OCI-LY7 (cell line): ENCODE measurements around the gene PPP1R12C.

Experiments used
- CTCF ChIP-seq: fragments of 200-600 bp; sonication (generic); conservative IDR thresholded peaks from 2 replicates; pipeline ENCODE4 v1.5.1; 2014; ENCODE audit warnings: mild to moderate bottlenecking, antibody characterized with exemption, low read length, moderate library complexity, mixed read lengths
- EZH2phosphoT487 ChIP-seq: fragments of 200-600 bp; sonication (generic); IDR thresholded peaks from 2 replicates; pipeline ENCODE4 v1.6.1; 2018; ENCODE audit warnings: low read depth, borderline replicate concordance, mild to moderate bottlenecking, mixed run types, antibody characterized with exemption, low read length, moderate library complexity, mixed read lengths

GRCh38 chr19:55085923-55086715, 31.3 kb downstream of the PPP1R12C start:
- TF ChIP-seq CTCF = no peak
- no peak for TF ChIP-seq EZH2phosphoT487
